GM19035 (cell line): ENCODE data around the gene ETFDH.
A peak's percentile ranks its signal among the peaks of the same experiment; 100 is the strongest.
"Not testable (repeated sequence)": the region's sequence is repeated elsewhere in the genome, so short reads cannot be mapped to it uniquely, and the experiment has no call there.

Experiments
- ATAC-seq: cut with Tn5 transposase; IDR thresholded peaks from one replicate; pipeline ENCODE4 v1.9.1; 2021; ENCODE audit not compliant: unreplicated experiment

Gene ETFDH

GRCh38 chr4:158671915-158672806 lies at the start of gene ETFDH:
TSS of gene ETFDH (plus strand) at chr4:158672296. CDS start at chr4:158672457, 161 bp downstream.
- ATAC-seq, result peak; percentile 86

GRCh38 chr4:158624889-158625478 lies 47.1 kb upstream of the ETFDH start:
- ATAC-seq, result peak; percentile 88

GRCh38 chr4:158625544-158625943 lies 46.6 kb upstream of the ETFDH start:
- ATAC-seq, result no peak

- ATAC-seq, result no peak
Observed at GRCh38 chr4:158630893-158631292, 41.2 kb upstream of the ETFDH start.

GRCh38 chr4:158636619-158637018 lies 35.5 kb upstream of the ETFDH start:
- no peak for ATAC-seq

- no peak for ATAC-seq
Observed at GRCh38 chr4:158644356-158644755, 27.7 kb upstream of the ETFDH start.

- ATAC-seq, result no peak
Observed at GRCh38 chr4:158644760-158645159, 27.3 kb upstream of the ETFDH start.

GRCh38 chr4:158649111-158649680 lies 22.9 kb upstream of the ETFDH start:
- no peak for ATAC-seq

- peak; percentile 43 for ATAC-seq
Observed at GRCh38 chr4:158652920-158653319, 19.2 kb upstream of the ETFDH start.

- ATAC-seq, result no peak
Observed at GRCh38 chr4:158656439-158656838, 15.7 kb upstream of the ETFDH start.

GRCh38 chr4:158657291-158657690 lies 14.8 kb upstream of the ETFDH start:
- ATAC-seq, result no peak

GRCh38 chr4:158663255-158663654 lies 8.8 kb upstream of the ETFDH start:
- not testable (repeated sequence) for ATAC-seq

- ATAC-seq, result not testable (repeated sequence)
Observed at GRCh38 chr4:158663707-158664625, 8.1 kb upstream of the ETFDH start.

- no peak for ATAC-seq
Observed at GRCh38 chr4:158664806-158665205, 7.3 kb upstream of the ETFDH start.

GRCh38 chr4:158666892-158667291 lies 5.2 kb upstream of the ETFDH start:
- no peak for ATAC-seq

GRCh38 chr4:158667651-158668198 lies 4.4 kb upstream of the ETFDH start:
- ATAC-seq, result no peak

- no peak for ATAC-seq
Observed at GRCh38 chr4:158669310-158669709, 2.8 kb upstream of the ETFDH start.

- peak; percentile 26 for ATAC-seq
Observed at GRCh38 chr4:158670975-158671664, 976 bp upstream of the ETFDH start.

- no peak for ATAC-seq
Observed at GRCh38 chr4:158671665-158671914, 506 bp upstream of the ETFDH start, which contains the start of gene C4orf46. TSS of gene C4orf46 (minus strand) at chr4:158671887. CDS start at chr4:158671801, 86 bp downstream.

GRCh38 chr4:158673633-158674032 lies 1.5 kb downstream of the ETFDH start:
- ATAC-seq, result no peak
